Hindlimb muscle (tissue), 1 donor: ENCODE measurements around the gene CCDC159. TPM values are rescaled to one million over a fixed set of nuclear protein-coding genes. Genes with fewer than 3 reads are reported as not detected.
"Not testable (repeated sequence)": the region's sequence is repeated elsewhere in the genome, so short reads cannot be mapped to it uniquely, and the experiment has no call there.

ENCODE experiments used
- DNase-seq: peaks from one replicate; pipeline ENCODE4 v3.0.0-alpha.2; 2013
- polyA plus RNA-seq: library from polyadenylated mRNA; unstranded; fragments of 120-200 nt; gene quantifications from one replicate; pipeline ENCODE4 v1.2.1, GENCODE V29; 2013; ENCODE audit not compliant: insufficient read length

Gene CCDC159
- 10.9 TPM for polyA plus RNA-seq

DNA sequence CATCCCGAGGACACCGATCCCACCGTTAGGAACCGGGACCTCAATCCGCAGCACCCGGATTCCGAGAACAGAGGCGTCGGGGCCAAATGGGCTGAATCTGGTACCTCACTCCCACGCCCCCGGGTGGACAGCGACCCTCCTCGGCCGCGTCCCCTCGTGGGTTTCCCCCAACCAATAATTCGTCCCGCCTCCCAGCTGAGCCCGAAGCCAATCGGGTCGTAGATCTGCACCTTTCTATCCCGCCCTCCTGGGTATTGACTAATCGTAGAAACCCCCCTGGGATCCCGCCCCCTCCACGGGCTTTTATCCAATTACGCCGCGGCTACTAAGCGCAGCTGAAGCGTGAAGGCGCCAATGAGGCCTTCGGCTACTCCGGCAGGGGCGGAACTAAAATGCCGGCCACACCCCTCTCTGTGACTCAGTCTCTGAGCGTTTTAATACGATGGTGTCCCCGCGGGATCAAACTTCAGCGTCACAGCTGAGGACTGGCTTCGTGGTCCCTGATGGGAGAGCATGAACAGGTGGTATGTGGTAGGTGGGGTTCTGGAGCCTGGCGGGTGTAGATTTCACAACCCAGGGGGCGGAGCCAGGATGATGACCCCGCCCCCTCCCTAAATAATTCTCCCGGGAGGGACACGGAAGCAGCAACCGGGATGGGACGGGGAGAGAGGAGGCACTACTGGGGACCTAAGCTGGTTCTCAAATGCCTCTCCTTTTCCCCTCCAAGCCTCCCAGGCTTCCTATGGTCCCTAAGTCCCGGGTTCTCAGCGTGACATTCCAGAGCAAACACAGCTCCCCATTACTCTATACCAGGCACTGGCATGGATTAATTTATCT is at the start of gene CCDC159, which contains the start of gene TMEM205:
Gene CCDC159, plus strand, starts transcription at position 416 of the 837 bp plus-strand sequence. Its CDS starts 88 bp downstream, at position 504.
Gene TMEM205, minus strand, starts transcription at position 165 of the 837 bp plus-strand sequence. CDS start 649 bp downstream, outside the sequence.
- DNase-seq, result peak; percentile 94

GRCh38 chr19:11299946-11300810 is 46.1 kb upstream of the CCDC159 start:
- no peak for DNase-seq

GRCh38 chr19:11300811-11301120 is 45.6 kb upstream of the CCDC159 start:
- no peak for DNase-seq

- no peak for DNase-seq
Observed at GRCh38 chr19:11304936-11305335, 41.4 kb upstream of the CCDC159 start.

- no peak for DNase-seq
Observed at GRCh38 chr19:11306337-11306736, 40.0 kb upstream of the CCDC159 start.

DNA sequence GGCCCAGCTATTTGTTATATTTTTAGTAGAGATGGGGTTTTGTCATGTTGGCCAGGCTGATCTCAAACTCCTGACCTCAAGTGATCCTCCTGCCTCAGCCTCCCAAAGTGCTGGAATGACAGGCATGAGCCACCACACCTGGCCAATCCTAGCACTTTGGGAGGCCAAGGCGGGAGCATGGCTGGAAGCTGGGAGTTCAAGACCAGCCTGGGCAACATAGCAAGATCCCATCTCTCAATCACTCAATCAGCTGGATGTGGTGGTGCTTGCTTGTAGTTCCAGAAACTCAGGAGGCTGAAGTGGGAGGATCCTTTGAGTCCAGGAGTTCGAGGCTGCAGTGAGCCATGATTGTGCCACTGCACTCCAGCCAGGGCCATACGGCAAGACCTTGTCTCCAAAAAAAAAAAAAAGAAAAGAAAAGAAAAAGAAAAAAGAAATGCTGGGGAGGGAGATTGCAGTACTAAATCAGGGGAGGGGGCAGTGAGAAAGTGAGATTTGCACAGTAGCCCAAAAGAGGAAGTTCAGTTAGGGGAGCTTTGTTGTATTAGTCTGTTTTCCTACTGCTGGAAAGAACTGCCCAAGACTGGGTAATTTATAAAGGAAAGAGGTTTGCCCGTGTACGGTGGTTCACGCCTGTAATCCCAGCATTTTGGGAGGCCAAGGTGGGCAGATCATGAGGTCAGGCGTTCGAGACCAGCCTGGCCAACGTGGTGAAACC is 25.9 kb upstream of the CCDC159 start:
- DNase-seq, result not testable (repeated sequence)

- DNase-seq, result no peak
Observed at GRCh38 chr19:11321191-11322126, 24.9 kb upstream of the CCDC159 start.

GRCh38 chr19:11322269-11323024 is 23.9 kb upstream of the CCDC159 start:
- DNase-seq, result no peak

GRCh38 chr19:11323601-11324078 is 22.7 kb upstream of the CCDC159 start:
- no peak for DNase-seq

DNA sequence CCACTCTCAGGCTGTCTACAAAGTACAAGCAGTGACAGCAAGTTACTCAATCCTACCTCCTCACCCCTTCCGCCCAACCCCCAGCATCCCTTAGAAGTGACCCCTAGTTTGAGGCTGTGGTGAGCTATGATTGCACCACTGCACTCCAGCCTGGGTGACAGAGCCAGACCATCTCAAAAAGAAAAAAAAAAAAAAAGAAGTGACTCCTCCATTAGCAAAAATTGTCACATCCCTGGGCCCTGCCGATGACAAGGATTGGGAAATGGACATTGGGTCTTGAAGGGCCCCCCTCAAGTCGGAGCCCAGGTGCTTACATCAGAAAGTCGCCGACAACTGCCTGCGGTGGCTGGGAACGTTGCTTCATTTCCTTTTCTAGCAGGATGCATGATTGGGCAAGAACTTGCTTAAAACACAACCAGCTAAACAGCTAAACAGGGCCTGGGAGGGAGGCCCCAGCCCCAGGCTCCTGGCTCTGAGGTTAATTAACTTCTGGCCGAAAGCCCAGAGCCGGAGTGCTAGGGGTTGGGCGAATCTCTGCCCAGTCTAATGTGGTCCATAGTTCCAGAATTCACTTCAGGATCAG is 22.1 kb upstream of the CCDC159 start:
- DNase-seq, result peak; percentile 64

DNA sequence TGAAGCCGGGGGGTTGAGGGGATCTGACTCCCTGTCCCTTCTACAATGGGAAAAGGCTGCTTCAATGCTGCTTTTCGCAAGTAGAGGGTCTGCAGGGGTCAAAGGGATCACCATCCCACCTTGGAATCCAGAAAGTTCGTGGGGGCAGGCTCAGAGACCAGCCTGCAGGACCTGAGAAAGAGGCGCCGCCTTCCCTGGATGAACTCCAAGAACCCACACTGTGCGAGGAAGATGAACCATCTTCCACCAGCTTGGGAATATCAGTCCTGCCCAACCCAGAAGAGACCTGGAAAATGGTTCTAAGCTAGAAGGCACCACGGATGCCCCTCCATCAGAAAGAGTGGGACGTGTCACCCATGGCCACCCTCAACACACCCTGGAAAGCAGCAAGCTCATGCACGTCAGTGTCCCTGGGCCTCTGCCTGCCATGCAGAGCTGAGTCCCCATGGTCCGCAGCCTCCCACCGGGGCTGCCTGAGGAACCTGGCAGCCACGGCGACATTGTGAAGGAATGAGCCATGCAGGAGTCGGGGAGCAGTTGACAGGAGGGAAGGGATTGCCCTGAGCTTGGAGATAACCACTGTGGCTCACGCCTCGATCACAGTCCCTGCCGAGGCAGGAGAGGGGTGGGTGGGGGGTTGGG is 21.4 kb upstream of the CCDC159 start:
- DNase-seq, result no peak

- DNase-seq, result no peak
Observed at GRCh38 chr19:11325544-11325943, 20.8 kb upstream of the CCDC159 start.

GRCh38 chr19:11330127-11330526 is 16.2 kb upstream of the CCDC159 start:
- no peak for DNase-seq

DNA sequence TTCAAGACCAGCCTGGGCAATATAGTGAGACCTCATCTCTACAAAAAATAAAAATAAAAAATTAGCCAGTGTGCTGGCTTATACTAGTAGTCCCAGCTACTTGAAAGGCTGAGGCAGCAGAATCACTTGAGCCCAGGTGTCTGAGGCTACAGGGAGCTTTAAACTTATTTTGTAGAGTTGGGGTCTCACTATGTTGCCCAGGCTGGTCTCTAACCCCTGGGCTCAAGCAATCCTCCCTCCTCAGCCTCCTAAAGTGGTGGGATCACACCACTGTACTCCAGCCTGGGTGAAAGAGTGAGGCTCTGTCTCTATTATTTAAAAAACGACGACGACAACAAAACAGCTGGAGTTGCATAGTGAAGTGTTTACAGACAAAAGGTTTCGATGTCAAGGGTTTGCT is 14.8 kb upstream of the CCDC159 start:
- DNase-seq, result no peak

DNA sequence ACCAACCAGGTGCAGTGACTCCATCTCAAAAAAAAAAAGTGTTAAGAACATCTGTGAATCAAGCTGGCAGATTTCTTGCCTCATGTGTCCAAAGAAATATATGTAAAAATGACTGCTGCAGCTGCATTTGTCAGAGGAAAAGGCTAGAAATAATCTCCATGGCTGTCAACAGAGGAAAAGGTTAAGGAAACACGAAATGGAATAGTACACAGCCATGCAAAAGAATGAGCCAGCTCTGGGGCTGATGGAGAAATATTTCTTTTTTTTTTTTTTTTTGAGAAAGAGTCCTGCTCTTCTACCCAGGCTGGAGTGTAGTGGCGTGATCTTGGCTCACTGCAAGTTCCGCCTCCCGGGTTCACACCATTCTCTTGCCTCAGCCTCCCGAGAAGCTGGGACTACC is 13.5 kb upstream of the CCDC159 start:
- no peak for DNase-seq

DNA sequence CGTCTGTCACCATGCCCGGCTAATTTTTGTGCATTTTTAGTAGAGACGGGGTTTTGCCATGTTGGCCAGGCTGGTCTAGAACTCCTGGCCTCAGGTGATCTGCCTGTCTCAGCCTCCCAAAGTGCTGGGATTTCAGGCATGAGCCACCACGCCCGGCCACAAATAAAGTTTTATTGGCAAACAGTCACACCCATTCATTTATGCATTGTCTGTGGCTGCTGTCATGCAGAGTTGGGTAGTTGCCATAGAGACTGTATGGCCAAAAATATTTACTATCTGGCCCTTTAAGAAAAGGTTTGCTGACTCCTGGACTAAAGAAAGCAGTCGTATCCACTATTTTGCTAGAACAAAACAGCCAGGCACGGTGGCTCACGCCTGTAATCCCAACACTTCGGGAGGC is 12.5 kb upstream of the CCDC159 start:
- DNase-seq, result not testable (repeated sequence)

GRCh38 chr19:11335449-11336146 is 10.7 kb upstream of the CCDC159 start:
- DNase-seq, result no peak

- no peak for DNase-seq
Observed at GRCh38 chr19:11337080-11337479, 9.2 kb upstream of the CCDC159 start.

DNA sequence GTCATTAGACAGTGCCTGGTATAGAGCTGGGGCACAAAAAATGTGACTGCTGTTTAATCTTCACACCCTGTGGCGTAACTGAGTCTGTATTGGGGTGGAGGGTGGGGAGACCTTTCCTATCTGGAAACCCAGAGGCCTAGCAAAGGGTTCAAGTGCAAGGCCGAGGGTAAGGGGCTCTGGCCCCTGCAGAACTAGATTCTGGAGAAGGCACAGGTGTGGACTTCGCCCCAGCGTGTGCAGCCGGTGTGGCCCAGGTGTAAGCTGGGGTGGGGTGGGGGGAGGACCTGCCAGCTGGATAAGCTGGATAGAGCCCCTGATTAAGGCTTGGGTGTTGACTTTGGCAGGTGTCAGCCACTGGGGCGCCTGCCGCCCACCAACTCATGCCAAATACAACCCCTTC is 8.2 kb upstream of the CCDC159 start:
- DNase-seq, result no peak
